Liver (tissue), 9 donors: ENCODE measurements around the gene SHLD3. TPM values are rescaled to one million over a fixed set of nuclear protein-coding genes. Genes with fewer than 3 reads are reported as not detected.
"Not testable (repeated sequence)": the region's sequence is repeated elsewhere in the genome, so short reads cannot be mapped to it uniquely, and the experiment has no call there.

ENCODE experiments used
- DNase-seq: peaks from one replicate; pipeline ENCODE4 v3.0.0-alpha.2; 2017; ENCODE audit warnings: low spot score
- H3K27ac ChIP-seq, 2 donors: one replicate each; pipeline ENCODE4 v1.7.0; 2013; ENCODE audit warnings: inconsistent platforms in 2 of 2, low read length in 2 of 2, control low read depth in 1 of 2, low read depth in 1 of 2, mild to moderate bottlenecking in 1 of 2
- H3K27me3 ChIP-seq, 4 donors: one replicate each; pipeline versions ENCODE4 v1.6.1 to v1.7.0; 2013; ENCODE audit warnings: low read length in 3 of 4, inconsistent platforms in 1 of 4, mild to moderate bottlenecking in 1 of 4, moderate library complexity in 1 of 4; ENCODE audit not compliant: control insufficient read depth in 4 of 4, insufficient read depth in 4 of 4
- H3K36me3 ChIP-seq, 4 donors: one replicate each; pipeline versions ENCODE4 v1.6.1 to v1.7.0; 2013; ENCODE audit warnings: low read length in 3 of 4, mild to moderate bottlenecking in 3 of 4, low read depth in 1 of 4, moderate library complexity in 1 of 4; ENCODE audit not compliant: control insufficient read depth in 4 of 4, insufficient read depth in 3 of 4
- H3K4me1 ChIP-seq, 4 donors: one replicate each; pipeline versions ENCODE4 v1.6.1 to v1.7.0; 2013; ENCODE audit warnings: low read length in 3 of 4, mild to moderate bottlenecking in 3 of 4, moderate library complexity in 1 of 4; ENCODE audit not compliant: control insufficient read depth in 4 of 4, insufficient read depth in 4 of 4
- H3K4me3 ChIP-seq, 3 donors: one replicate each; pipeline versions ENCODE4 v1.6.1 to v1.7.0; 2013; ENCODE audit warnings: low read length in 3 of 3, control low read depth in 1 of 3, low read depth in 1 of 3, mild to moderate bottlenecking in 1 of 3
- H3K9ac ChIP-seq, 2 donors: one replicate each; pipeline ENCODE4 v1.7.0; 2013; ENCODE audit warnings: low read length in 2 of 2, mild to moderate bottlenecking in 2 of 2, moderate library complexity in 2 of 2, control low read depth in 1 of 2, low read depth in 1 of 2
- H3K9me3 ChIP-seq, 4 donors: one replicate each; pipeline versions ENCODE4 v1.6.1 to v1.7.0; 2013; ENCODE audit warnings: low read length in 3 of 4; ENCODE audit not compliant: control insufficient read depth in 4 of 4
- FOXA1 ChIP-seq: IDR thresholded peaks from 2 replicates; pipeline ENCODE4 v1.6.1; 2016; ENCODE audit warnings: antibody characterized with exemption
- FOXA2 ChIP-seq: IDR thresholded peaks from 2 replicates; pipeline ENCODE4 v1.6.1; 2016; ENCODE audit warnings: antibody characterized with exemption
- GABPA ChIP-seq, 2 donors: IDR thresholded peaks in 1 of 2; conservative IDR thresholded peaks in 1 of 2; 2 replicates each; pipeline ENCODE4 v1.6.1; 2016; ENCODE audit warnings: antibody characterized with exemption in 2 of 2, mild to moderate bottlenecking in 1 of 2, moderate library complexity in 1 of 2
- JUND ChIP-seq, 2 donors: IDR thresholded peaks; 2 replicates each; pipeline ENCODE4 v1.6.1; 2016; ENCODE audit warnings: antibody characterized with exemption in 2 of 2
- MAX ChIP-seq: IDR thresholded peaks from 2 replicates; pipeline ENCODE4 v1.6.1; 2016; ENCODE audit warnings: antibody characterized with exemption
- RAD21 ChIP-seq, 2 donors: IDR thresholded peaks; 2 replicates each; pipeline ENCODE4 v1.6.1; 2016; ENCODE audit warnings: antibody characterized with exemption in 2 of 2, mild to moderate bottlenecking in 2 of 2
- REST ChIP-seq: IDR thresholded peaks from 2 replicates; pipeline ENCODE4 v1.6.1; 2016; ENCODE audit warnings: antibody characterized with exemption, mild to moderate bottlenecking
- RXRA ChIP-seq, 2 donors: IDR thresholded peaks; 2 replicates each; pipeline ENCODE4 v1.6.1; 2017 to 2018; ENCODE audit warnings: antibody characterized with exemption in 2 of 2, mild to moderate bottlenecking in 1 of 2
- SP1 ChIP-seq: IDR thresholded peaks from 2 replicates; pipeline ENCODE4 v1.6.1; 2018; ENCODE audit warnings: antibody characterized with exemption, mild to moderate bottlenecking
- TAF1 ChIP-seq: conservative IDR thresholded peaks from 2 replicates; pipeline ENCODE4 v1.6.1; 2016; ENCODE audit warnings: antibody characterized with exemption, mild to moderate bottlenecking
- WGBS: extraction: QIAGEN DNeasy Blood & Tissue Kit; methylation state at CpG from one replicate; pipeline ENCODE4 v1.1.7; 2013; 5-methylcytosine and 5-hydroxymethylcytosine counted together
- polyA plus RNA-seq, 2 donors: library from polyadenylated mRNA; stranded (reverse) in 1 of 2; unstranded in 1 of 2; fragments of 200-250 nt in 1 of 2; fragments of >200 nt in 1 of 2; fragmentation: Nextera tagmentation in 1 of 2; extraction: Ambion mirVana in 1 of 2; gene quantifications; one replicate each; pipeline versions ENCODE4 v1.2.1 to v1.2.3, GENCODE V29; 2013 to 2015
- total RNA-seq, 2 donors: library from RNA; depleted of rRNA; stranded (reverse); fragments of >200 nt; gene quantifications; one replicate each; pipeline ENCODE4 v1.2.3, GENCODE V29; 2014
- TF ChIP-seq, protein P1 (sequence below): fragments of 150-350 bp; IDR thresholded peaks from 2 replicates; pipeline ENCODE4 v1.5.1; 2017; ENCODE audit warnings: improper control_type of control experiment, low read depth, low read length; ENCODE audit not compliant: missing input control
- TF ChIP-seq, protein P2 (sequence below): IDR thresholded peaks from 2 replicates; pipeline ENCODE4 v1.6.1; 2016; ENCODE audit warnings: antibody characterized with exemption
- donor health status: healthy.
- donor health status: healthy.
- donor health status: healthy.
- donor health status: healthy.
- donor health status: healthy.

SHLD3 gene
- total and polyA plus RNA-seq, 4 donors: 1.0 to 2.5 (median 1.8) TPM

- no peak for DNase-seq
- no peak overlapping the region for H3K4me3 ChIP-seq
- H3K9me3 ChIP-seq: no peaks in the 10 kb centered on the region
- H3K36me3 ChIP-seq: peaks cover 1 to 30% (median 28%) of the 10 kb centered on the region in 4 donors
- TF ChIP-seq REST (no peak), MAX (no peak), GABPA (IDR thresholded peaks at IDR 0.05 in 1 of 2, conservative IDR thresholded peaks at IDR 0.05 in 1 of 2) (no peak), RXRA (IDR thresholded peaks at IDR 0.05) (no peak), JUND (IDR thresholded peaks at IDR 0.05) (no peak), FOXA2 (no peak), SP1 (no peak), TAF1 (no peak)
- TF ChIP-seq, protein P1, sequence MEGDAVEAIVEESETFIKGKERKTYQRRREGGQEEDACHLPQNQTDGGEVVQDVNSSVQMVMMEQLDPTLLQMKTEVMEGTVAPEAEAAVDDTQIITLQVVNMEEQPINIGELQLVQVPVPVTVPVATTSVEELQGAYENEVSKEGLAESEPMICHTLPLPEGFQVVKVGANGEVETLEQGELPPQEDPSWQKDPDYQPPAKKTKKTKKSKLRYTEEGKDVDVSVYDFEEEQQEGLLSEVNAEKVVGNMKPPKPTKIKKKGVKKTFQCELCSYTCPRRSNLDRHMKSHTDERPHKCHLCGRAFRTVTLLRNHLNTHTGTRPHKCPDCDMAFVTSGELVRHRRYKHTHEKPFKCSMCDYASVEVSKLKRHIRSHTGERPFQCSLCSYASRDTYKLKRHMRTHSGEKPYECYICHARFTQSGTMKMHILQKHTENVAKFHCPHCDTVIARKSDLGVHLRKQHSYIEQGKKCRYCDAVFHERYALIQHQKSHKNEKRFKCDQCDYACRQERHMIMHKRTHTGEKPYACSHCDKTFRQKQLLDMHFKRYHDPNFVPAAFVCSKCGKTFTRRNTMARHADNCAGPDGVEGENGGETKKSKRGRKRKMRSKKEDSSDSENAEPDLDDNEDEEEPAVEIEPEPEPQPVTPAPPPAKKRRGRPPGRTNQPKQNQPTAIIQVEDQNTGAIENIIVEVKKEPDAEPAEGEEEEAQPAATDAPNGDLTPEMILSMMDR: no peak
- H3K27me3 ChIP-seq: no peaks in the 10 kb centered on the region
- H3K9ac ChIP-seq: no peak overlapping the region
- H3K4me1 ChIP-seq: no peaks in the 10 kb centered on the region
- H3K27ac ChIP-seq: no peak overlapping the region
These were observed 47.7 kb upstream of the SHLD3 start for GRCh38 chr5:65577141-65577540.

GRCh38 chr5:65588694-65589093 is 36.1 kb upstream of the SHLD3 start:
- no peaks in the 10 kb centered on the region for H3K27me3 ChIP-seq
- TF ChIP-seq RXRA (IDR thresholded peaks at IDR 0.05) (no peak), FOXA1 (no peak), RAD21 (IDR thresholded peaks at IDR 0.05) (no peak)
- TF ChIP-seq, protein P2, sequence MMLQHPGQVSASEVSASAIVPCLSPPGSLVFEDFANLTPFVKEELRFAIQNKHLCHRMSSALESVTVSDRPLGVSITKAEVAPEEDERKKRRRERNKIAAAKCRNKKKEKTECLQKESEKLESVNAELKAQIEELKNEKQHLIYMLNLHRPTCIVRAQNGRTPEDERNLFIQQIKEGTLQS: no peak
- H3K9me3 ChIP-seq: no peaks in the 10 kb centered on the region
- H3K9ac ChIP-seq: no peak overlapping the region
- H3K27ac ChIP-seq: no peak overlapping the region
- DNase-seq: no peak
- H3K4me1 ChIP-seq: no peaks in the 10 kb centered on the region
- peaks cover 4 to 63% (median 48%) of the 10 kb centered on the region in 4 donors for H3K36me3 ChIP-seq
- no peak overlapping the region for H3K4me3 ChIP-seq
- 92% methylated on average over 2 of the region's 2 CpGs for WGBS

GRCh38 chr5:65601761-65602160 is 23.1 kb upstream of the SHLD3 start:
- H3K9me3 ChIP-seq, H3K27ac ChIP-seq, H3K4me1 ChIP-seq, H3K9ac ChIP-seq, H3K4me3 ChIP-seq, DNase-seq, H3K27me3 ChIP-seq: not testable (repeated sequence)
- 98% methylated on average over 1 of the region's 1 CpG for WGBS
- peaks cover 5 to 50% (median 35%) of the 10 kb centered on the region in 4 donors for H3K36me3 ChIP-seq
